SK-N-SH (cell line): ENCODE measurements around the gene CHRM3. TPM values are rescaled to one million over a fixed set of nuclear protein-coding genes. Genes with fewer than 3 reads are reported as not detected.

Experiments
- CTCF ChIA-PET: fragments of 300-600, 350-600 bp; formaldehyde crosslinking; extraction: SDS; loops from one replicate; lab custom pipeline; 2021; lab: Yijun Ruan, JAX
- POLR2A ChIA-PET: fragments of 350-600 bp; sonication (Branson Sonifier 250); formaldehyde crosslinking; extraction: SDS; loops from one replicate; lab custom pipeline; 2020; ENCODE audit warnings: antibody characterized with exemption, inconsistent platforms; lab: Yijun Ruan, JAX
- DNase-seq: peaks from one replicate; pipeline ENCODE4 v3.0.0; 2012
- H2AFZ ChIP-seq: fragments of 200-600 bp; sonication (generic); 2 replicates; pipeline ENCODE4 v1.8.1; 2016; ENCODE audit warnings: antibody characterized with exemption, mild to moderate bottlenecking, low read depth
- H3F3A ChIP-seq: fragments of 200-600 bp; sonication (generic); replicated peaks from 2 replicates; pipeline ENCODE3; 2016; ENCODE audit warnings: antibody characterized with exemption, mild to moderate bottlenecking; ENCODE audit not compliant: insufficient read depth
- H3K27ac ChIP-seq, 2 experiments: fragments of 200-500 bp in 1 of 2; fragments of 200-600 bp in 1 of 2; sonication (Bioruptor generic) in 1 of 2; sonication (generic), shearing (Covaris generic) in 1 of 2; 2 replicates each; pipeline versions ENCODE4 v1.5.1 to v1.6.1; 2014 to 2016; ENCODE audit warnings: low read depth in 2 of 2, inconsistent platforms in 1 of 2, low read length in 1 of 2, mild to moderate bottlenecking in 1 of 2, mixed read lengths in 1 of 2
- H3K27me3 ChIP-seq: fragments of 200-600 bp; sonication (generic), shearing (Covaris generic); 2 replicates; pipeline ENCODE4 v1.6.1; 2016; ENCODE audit warnings: mixed run types; ENCODE audit not compliant: insufficient read depth
- H3K36me3 ChIP-seq, 2 experiments: fragments of 200-500 bp in 1 of 2; fragments of 200-600 bp in 1 of 2; sonication (Bioruptor generic) in 1 of 2; sonication (generic) in 1 of 2; replicated peaks in 1 of 2; 2 replicates each; pipeline versions ENCODE3 to v1.5.1; 2014 to 2016; ENCODE audit warnings: low read length in 1 of 2, mild to moderate bottlenecking in 1 of 2; ENCODE audit not compliant: insufficient read depth in 2 of 2, control insufficient read depth in 1 of 2
- H3K4me1 ChIP-seq, 2 experiments: fragments of 200-500 bp in 1 of 2; fragments of 200-600 bp in 1 of 2; sonication (Bioruptor generic) in 1 of 2; sonication (generic), shearing (Covaris generic) in 1 of 2; 2 replicates each; pipeline versions ENCODE4 v1.5.1 to v1.6.1; 2014 to 2016; ENCODE audit warnings: low read depth in 1 of 2, low read length in 1 of 2, mixed run types in 1 of 2; ENCODE audit not compliant: insufficient read depth in 2 of 2, control insufficient read depth in 1 of 2
- H3K4me2 ChIP-seq: fragments of 200-600 bp; sonication (generic), shearing (Covaris generic); 2 replicates; pipeline ENCODE4 v1.6.1; 2017; ENCODE audit warnings: mixed run types
- H3K4me3 ChIP-seq, 2 experiments: fragments of 200-500 bp in 1 of 2; fragments of 200-600 bp in 1 of 2; sonication (Bioruptor generic) in 1 of 2; sonication (generic), shearing (Covaris generic) in 1 of 2; 2 replicates each; pipeline versions ENCODE4 v1.5.1 to v1.8.1; 2014 to 2016; ENCODE audit warnings: low read depth in 2 of 2, inconsistent platforms in 1 of 2, low read length in 1 of 2, mild to moderate bottlenecking in 1 of 2, mixed read lengths in 1 of 2, moderate library complexity in 1 of 2
- H3K79me2 ChIP-seq: fragments of 200-600 bp; sonication (generic); 2 replicates; pipeline ENCODE4 v1.8.1; 2017; ENCODE audit warnings: mild to moderate bottlenecking; ENCODE audit not compliant: insufficient read depth
- H3K9ac ChIP-seq: fragments of 200-600 bp; sonication (generic); 2 replicates; pipeline ENCODE4 v1.6.1; 2017; ENCODE audit warnings: mixed run types
- H3K9me2 ChIP-seq: fragments of 200-600 bp; sonication (generic); 2 replicates; pipeline ENCODE4 v1.6.1; 2017; ENCODE audit warnings: mixed run types
- H3K9me3 ChIP-seq: fragments of 200-600 bp; sonication (generic); 2 replicates; pipeline ENCODE4 v1.6.1; 2017; ENCODE audit warnings: mixed run types, mild to moderate bottlenecking, moderate library complexity
- H4K20me1 ChIP-seq: fragments of 200-600 bp; sonication (generic); 2 replicates; pipeline ENCODE4 v1.6.1; 2017; ENCODE audit warnings: mild to moderate bottlenecking, mixed run types; ENCODE audit not compliant: insufficient read depth
- EZH2phosphoT487 ChIP-seq: fragments of 200-600 bp; sonication (generic); IDR thresholded peaks from 2 replicates; pipeline ENCODE4 v1.6.1; 2017; ENCODE audit warnings: low read depth, mixed run types, mild to moderate bottlenecking, antibody characterized with exemption, moderate library complexity, borderline replicate concordance
- GABPA ChIP-seq: IDR thresholded peaks from 2 replicates; pipeline ENCODE4 v1.4.0; 2012; ENCODE audit warnings: low read depth, mild to moderate bottlenecking
- SIN3A ChIP-seq: IDR thresholded peaks from 2 replicates; pipeline ENCODE4 v1.6.1; 2012; ENCODE audit warnings: low read depth, mild to moderate bottlenecking, low read length, moderate library complexity, borderline replicate concordance
- TEAD4 ChIP-seq: IDR thresholded peaks from 2 replicates; pipeline ENCODE4 v1.4.0; 2012; ENCODE audit warnings: mild to moderate bottlenecking, borderline replicate concordance; ENCODE audit not compliant: insufficient read depth
- WGBS: methylation state at CpG from one replicate; pipeline ENCODE4 v1.1.6; 2017; ENCODE audit warnings: low lambda C conversion rate; 5-methylcytosine and 5-hydroxymethylcytosine counted together
- polyA plus RNA-seq, 3 experiments: library from polyadenylated mRNA; depleted of rRNA; stranded (reverse); fragments of >200 nt; gene quantifications; 2 replicates each; pipeline ENCODE4 v1.2.3, GENCODE V29; 2012
- TF ChIP-seq, protein P1 (sequence below): IDR thresholded peaks from 2 replicates; pipeline ENCODE4 v1.6.1; 2012; ENCODE audit warnings: mild to moderate bottlenecking, low read depth, low read length, moderate library complexity
- TF ChIP-seq, protein P2 (sequence below): fragments of 200-600 bp; sonication (generic); IDR thresholded peaks from 2 replicates; pipeline ENCODE4 v1.6.1; 2017; ENCODE audit warnings: antibody characterized with exemption, mild to moderate bottlenecking, moderate library complexity

The CHRM3 gene
- polyA plus RNA-seq, 1 of the 3 experiments (the other 2 are of a cell fraction): 0.07 TPM

DNA sequence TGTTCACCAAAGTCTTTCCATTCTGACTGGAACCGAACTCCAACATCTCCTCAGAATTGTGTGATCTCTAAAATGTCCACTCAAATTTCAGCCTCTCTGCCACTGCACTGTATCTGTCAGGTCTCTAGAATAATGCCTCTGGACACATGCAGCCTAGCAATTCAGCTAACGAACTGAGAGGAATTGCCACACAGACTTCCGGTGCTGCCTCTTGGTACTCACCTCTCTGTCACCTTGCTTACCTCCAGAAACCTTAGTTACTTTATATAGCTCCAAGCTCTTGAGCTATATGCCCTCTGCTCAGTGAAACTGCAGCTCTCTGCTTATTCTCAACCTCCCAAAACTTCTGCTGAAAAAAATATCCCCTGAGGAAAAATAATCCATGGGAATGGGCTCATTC is 2.7 kb upstream of the CHRM3 start (continued):
- TF ChIP-seq, protein P1, sequence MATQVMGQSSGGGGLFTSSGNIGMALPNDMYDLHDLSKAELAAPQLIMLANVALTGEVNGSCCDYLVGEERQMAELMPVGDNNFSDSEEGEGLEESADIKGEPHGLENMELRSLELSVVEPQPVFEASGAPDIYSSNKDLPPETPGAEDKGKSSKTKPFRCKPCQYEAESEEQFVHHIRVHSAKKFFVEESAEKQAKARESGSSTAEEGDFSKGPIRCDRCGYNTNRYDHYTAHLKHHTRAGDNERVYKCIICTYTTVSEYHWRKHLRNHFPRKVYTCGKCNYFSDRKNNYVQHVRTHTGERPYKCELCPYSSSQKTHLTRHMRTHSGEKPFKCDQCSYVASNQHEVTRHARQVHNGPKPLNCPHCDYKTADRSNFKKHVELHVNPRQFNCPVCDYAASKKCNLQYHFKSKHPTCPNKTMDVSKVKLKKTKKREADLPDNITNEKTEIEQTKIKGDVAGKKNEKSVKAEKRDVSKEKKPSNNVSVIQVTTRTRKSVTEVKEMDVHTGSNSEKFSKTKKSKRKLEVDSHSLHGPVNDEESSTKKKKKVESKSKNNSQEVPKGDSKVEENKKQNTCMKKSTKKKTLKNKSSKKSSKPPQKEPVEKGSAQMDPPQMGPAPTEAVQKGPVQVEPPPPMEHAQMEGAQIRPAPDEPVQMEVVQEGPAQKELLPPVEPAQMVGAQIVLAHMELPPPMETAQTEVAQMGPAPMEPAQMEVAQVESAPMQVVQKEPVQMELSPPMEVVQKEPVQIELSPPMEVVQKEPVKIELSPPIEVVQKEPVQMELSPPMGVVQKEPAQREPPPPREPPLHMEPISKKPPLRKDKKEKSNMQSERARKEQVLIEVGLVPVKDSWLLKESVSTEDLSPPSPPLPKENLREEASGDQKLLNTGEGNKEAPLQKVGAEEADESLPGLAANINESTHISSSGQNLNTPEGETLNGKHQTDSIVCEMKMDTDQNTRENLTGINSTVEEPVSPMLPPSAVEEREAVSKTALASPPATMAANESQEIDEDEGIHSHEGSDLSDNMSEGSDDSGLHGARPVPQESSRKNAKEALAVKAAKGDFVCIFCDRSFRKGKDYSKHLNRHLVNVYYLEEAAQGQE: no peak
- TF ChIP-seq, protein P2, sequence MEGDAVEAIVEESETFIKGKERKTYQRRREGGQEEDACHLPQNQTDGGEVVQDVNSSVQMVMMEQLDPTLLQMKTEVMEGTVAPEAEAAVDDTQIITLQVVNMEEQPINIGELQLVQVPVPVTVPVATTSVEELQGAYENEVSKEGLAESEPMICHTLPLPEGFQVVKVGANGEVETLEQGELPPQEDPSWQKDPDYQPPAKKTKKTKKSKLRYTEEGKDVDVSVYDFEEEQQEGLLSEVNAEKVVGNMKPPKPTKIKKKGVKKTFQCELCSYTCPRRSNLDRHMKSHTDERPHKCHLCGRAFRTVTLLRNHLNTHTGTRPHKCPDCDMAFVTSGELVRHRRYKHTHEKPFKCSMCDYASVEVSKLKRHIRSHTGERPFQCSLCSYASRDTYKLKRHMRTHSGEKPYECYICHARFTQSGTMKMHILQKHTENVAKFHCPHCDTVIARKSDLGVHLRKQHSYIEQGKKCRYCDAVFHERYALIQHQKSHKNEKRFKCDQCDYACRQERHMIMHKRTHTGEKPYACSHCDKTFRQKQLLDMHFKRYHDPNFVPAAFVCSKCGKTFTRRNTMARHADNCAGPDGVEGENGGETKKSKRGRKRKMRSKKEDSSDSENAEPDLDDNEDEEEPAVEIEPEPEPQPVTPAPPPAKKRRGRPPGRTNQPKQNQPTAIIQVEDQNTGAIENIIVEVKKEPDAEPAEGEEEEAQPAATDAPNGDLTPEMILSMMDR: no peak
- TF ChIP-seq TEAD4: no peak
- TF ChIP-seq GABPA: no peak

DNA sequence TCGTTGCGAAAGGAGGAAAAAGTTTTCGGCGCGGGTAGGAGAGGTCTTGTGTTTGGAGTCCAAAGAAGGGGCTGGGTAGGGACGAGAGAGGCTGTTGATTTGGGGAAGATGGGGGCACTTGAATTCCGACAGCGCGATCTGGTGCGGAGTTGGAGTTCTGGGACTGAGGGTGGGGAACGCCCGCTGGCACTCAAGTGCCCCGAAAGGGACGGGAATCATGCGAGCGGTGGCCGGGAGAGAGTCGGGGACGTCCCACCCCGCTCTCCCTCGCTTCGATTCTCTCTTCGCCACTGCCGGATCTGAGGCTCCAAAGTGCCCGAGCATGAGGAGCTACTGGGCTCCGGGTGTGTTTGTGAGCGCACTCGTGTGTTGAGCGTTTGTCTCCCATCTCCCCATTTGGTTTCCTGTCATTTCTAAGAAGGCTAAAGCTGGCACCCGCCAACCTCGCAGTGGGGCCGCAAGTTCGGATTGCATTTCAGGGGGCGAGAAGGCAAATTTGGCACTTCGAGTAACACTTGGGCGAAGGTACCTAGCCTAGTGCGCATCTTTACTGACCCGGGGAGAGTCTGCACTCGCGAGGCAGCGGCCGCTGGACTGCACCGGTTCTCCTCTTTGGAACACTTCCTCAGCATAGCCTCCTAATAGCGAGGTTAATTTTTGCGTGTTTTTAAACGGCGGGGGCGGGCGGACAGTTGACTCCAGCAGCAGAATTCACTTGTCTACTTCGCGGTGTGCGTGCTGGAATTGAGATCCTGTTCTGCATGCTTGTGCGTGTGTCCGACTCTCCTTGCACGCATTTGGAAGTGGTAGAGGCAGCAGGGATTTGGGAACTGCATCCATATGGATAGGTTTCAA is 1.2 kb downstream of the CHRM3 start:
- Histone ChIP-seq H3F3A (no peaks in the 10 kb centered on the region), H3K4me2 (peak overlapping the region; percentile 77; the same call in 1 of the 2 replicates), H3K27me3 (peaks cover 30% of the 10 kb centered on the region), H3K9me2 (no peaks in the 10 kb centered on the region), H3K79me2 (no peaks in the 10 kb centered on the region), H3K4me1 (peaks cover 0 to 22% of the 10 kb centered on the region in 2 experiments; a peak in 2 of 4 replicates), H3K36me3 (no peaks in the 10 kb centered on the region), H3K27ac (peak overlapping the region in 1 of 2 experiments; percentile 89; a peak in 2 of 4 replicates), H2AFZ (no peak overlapping the region), H3K4me3 (peak overlapping the region; percentile 49 to 51; a peak in 3 of 4 replicates), H3K9me3 (no peaks in the 10 kb centered on the region), H4K20me1 (no peaks in the 10 kb centered on the region), H3K9ac (no peak overlapping the region)
- peak; percentile 73 for DNase-seq
- POLR2A ChIA-PET: interaction anchor here (3.3 kb wide), 1 partner anchor 510 kb away, joined by 17 read pairs; no protein-coding TSS in a partner anchor
- TF ChIP-seq EZH2phosphoT487 (0 out of 2 replicates have a peak, but pooled peaks have one; percentile 53), SIN3A (no peak)
- CTCF ChIA-PET: interaction anchor here (1.2 to 2.2 kb wide), 4 partner anchors 12 to 513 kb away, joined by 3 to 5 read pairs (median 3); no protein-coding TSS in a partner anchor
- 5% methylated on average over 35 of the region's 55 CpGs for WGBS
